HG03135 (cell line): ENCODE measurements around the gene CYP2W1.

Experiments
- ATAC-seq: cut with Tn5 transposase; IDR thresholded peaks from one replicate; pipeline ENCODE4 v1.9.1; 2021; ENCODE audit warnings: mild to moderate bottlenecking, moderate library complexity; ENCODE audit not compliant: unreplicated experiment

CYP2W1 gene

GRCh38 chr7:1011297-1012003 is 28.5 kb downstream of the CYP2W1 start:
- no peak for ATAC-seq

GRCh38 chr7:1012004-1012715 is 29.2 kb downstream of the CYP2W1 start:
- ATAC-seq, result no peak

- ATAC-seq, result no peak
Observed at GRCh38 chr7:1012716-1013095, 29.7 kb downstream of the CYP2W1 start.

GRCh38 chr7:1013581-1013980 is 30.6 kb downstream of the CYP2W1 start:
- ATAC-seq, result no peak

GRCh38 chr7:1014681-1015080 is 31.7 kb downstream of the CYP2W1 start:
- ATAC-seq, result no peak

GRCh38 chr7:1015196-1016121 is 32.5 kb downstream of the CYP2W1 start:
- ATAC-seq, result no peak

- no peak for ATAC-seq
Observed at GRCh38 chr7:1016577-1017531, 33.9 kb downstream of the CYP2W1 start.

GRCh38 chr7:1017586-1018333 is 34.8 kb downstream of the CYP2W1 start:
- no peak for ATAC-seq

GRCh38 chr7:1018334-1018695 is 35.3 kb downstream of the CYP2W1 start:
- no peak for ATAC-seq

GRCh38 chr7:1019255-1019785 is 36.3 kb downstream of the CYP2W1 start:
- ATAC-seq, result no peak

GRCh38 chr7:1019789-1020610 is 37.0 kb downstream of the CYP2W1 start:
- ATAC-seq, result no peak

GRCh38 chr7:1020849-1021251 is 37.9 kb downstream of the CYP2W1 start:
- ATAC-seq, result no peak

GRCh38 chr7:1021366-1021765 is 38.4 kb downstream of the CYP2W1 start:
- no peak for ATAC-seq

- no peak for ATAC-seq
Observed at GRCh38 chr7:1021931-1022330, 39.0 kb downstream of the CYP2W1 start.

GRCh38 chr7:1022356-1022755 is 39.4 kb downstream of the CYP2W1 start:
- no peak for ATAC-seq

GRCh38 chr7:1022801-1023465 is 40.0 kb downstream of the CYP2W1 start:
- no peak for ATAC-seq

- peak; percentile 52 for ATAC-seq
Observed at GRCh38 chr7:1024331-1024841, 41.4 kb downstream of the CYP2W1 start.
